Ascending aorta (tissue), 2 donors: ENCODE results near the gene SLC25A29. TPM values are rescaled to one million over a fixed set of nuclear protein-coding genes. Genes with fewer than 3 reads are reported as not detected.

Experiments used
- DNase-seq, 2 donors: peaks; one replicate each; pipeline ENCODE4 v3.0.0-alpha.2; 2019; ENCODE audit warnings: low spot score in 2 of 2
- H3K27ac ChIP-seq, 2 donors: fragments of 200-600 bp; sonication (generic); one replicate each; pipeline ENCODE4 v1.5.1; 2016 to 2017; ENCODE audit warnings: mild to moderate bottlenecking in 1 of 2
- H3K27me3 ChIP-seq: fragments of 200-600 bp; sonication (generic); one replicate; pipeline ENCODE4 v1.5.1; 2017
- H3K36me3 ChIP-seq, 2 donors: fragments of 200-600 bp; sonication (generic); one replicate each; pipeline ENCODE4 v1.5.1; 2016
- H3K4me1 ChIP-seq, 2 donors: fragments of 200-600 bp; sonication (generic); one replicate each; pipeline ENCODE4 v1.5.1; 2016 to 2017; ENCODE audit warnings: mild to moderate bottlenecking in 1 of 2
- H3K4me3 ChIP-seq, 2 donors: fragments of 200-600 bp; sonication (generic); one replicate each; pipeline ENCODE4 v1.5.1; 2016 to 2017; ENCODE audit warnings: mild to moderate bottlenecking in 1 of 2
- H3K9me3 ChIP-seq, 2 donors: fragments of 200-600 bp; sonication (generic); one replicate each; pipeline ENCODE4 v1.5.1; 2016
- CTCF ChIP-seq, 3 experiments: fragments of 200-600 bp in 2 of 3; fragments of 450-650 bp in 1 of 3; sonication (generic) in 2 of 3; IDR thresholded peaks; one replicate each; pipeline ENCODE4 v1.5.1; 2016 to 2019; ENCODE audit warnings: antibody characterized with exemption in 3 of 3, mild to moderate bottlenecking in 1 of 3, moderate library complexity in 1 of 3
- intact Hi-C: fragments of 100-400 bp; cut with DNase I; formaldehyde crosslinking; loops from one replicate; pipeline ENCODE4 v1.15.1; 2023
- total RNA-seq: library from RNA; depleted of rRNA; stranded (reverse); fragments of >200 nt; gene quantifications from one replicate; pipeline ENCODE4 v1.1.0, GENCODE V29; 2016

SLC25A29 gene
- total RNA-seq, 1 donor from 2014 or later = 193 TPM

- intact Hi-C loops = no loop called here
- H3K4me3 ChIP-seq = no peak overlapping the region
Measured at GRCh38 chr14:100325231-100325632, 19.0 kb upstream of the SLC25A29 start.

GRCh38 chr14:100323942-100324307, 17.7 kb upstream of the SLC25A29 start:
- Histone ChIP-seq H3K4me1 (no peaks in the 10 kb centered on the region), H3K27ac (no peak overlapping the region), H3K4me3 (no peak overlapping the region), H3K27me3 (no peaks in the 10 kb centered on the region), H3K9me3 (no peaks in the 10 kb centered on the region), H3K36me3 (no peaks in the 10 kb centered on the region)
- no peak for DNase-seq
- TF ChIP-seq CTCF (IDR thresholded peaks at IDR 0.05) = no peak
- intact Hi-C loops = no loop called here

More at GRCh38 chr14:100325231-100325632, 19.0 kb upstream of the SLC25A29 start:
- H3K4me1 ChIP-seq = no peaks in the 10 kb centered on the region
- no peaks in the 10 kb centered on the region for H3K36me3 ChIP-seq
- no peaks in the 10 kb centered on the region for H3K9me3 ChIP-seq
- TF ChIP-seq CTCF (IDR thresholded peaks at IDR 0.05) = no peak
- H3K27me3 ChIP-seq = no peaks in the 10 kb centered on the region
- no peak for DNase-seq
- H3K27ac ChIP-seq = no peak overlapping the region

GRCh38 chr14:100323121-100323941, 17.1 kb upstream of the SLC25A29 start, which contains the start of gene SLC25A47:
TSS of gene SLC25A47 (plus strand) at chr14:100323339. CDS start at chr14:100323415, 76 bp downstream.
- Histone ChIP-seq H3K4me1 (peaks cover 0 to 5% of the 10 kb centered on the region in 2 donors), H3K27me3 (no peaks in the 10 kb centered on the region), H3K36me3 (no peaks in the 10 kb centered on the region), H3K27ac (no peak within 1 kb of the TSS), H3K4me3 (no peak within 1 kb of the TSS), H3K9me3 (no peaks in the 10 kb centered on the region)
- intact Hi-C loops = no loop called here
- TF ChIP-seq CTCF (IDR thresholded peaks at IDR 0.05) = no peak
- no peak for DNase-seq

- Histone ChIP-seq H3K4me3 (no peak overlapping the region), H3K36me3 (no peaks in the 10 kb centered on the region), H3K4me1 (peaks cover 4 to 6% of the 10 kb centered on the region in 2 donors), H3K27me3 (no peaks in the 10 kb centered on the region), H3K9me3 (no peaks in the 10 kb centered on the region), H3K27ac (no peak overlapping the region)
- TF ChIP-seq CTCF (IDR thresholded peaks at IDR 0.05) = no peak
- intact Hi-C loops = no loop called here
- DNase-seq = no peak
Measured at GRCh38 chr14:100322138-100322957, 16.1 kb upstream of the SLC25A29 start.

GRCh38 chr14:100321473-100322137, 15.4 kb upstream of the SLC25A29 start:
- intact Hi-C loops = no loop called here
- Histone ChIP-seq H3K27me3 (no peaks in the 10 kb centered on the region), H3K9me3 (no peaks in the 10 kb centered on the region), H3K4me1 (peaks cover 4 to 6% of the 10 kb centered on the region in 2 donors), H3K4me3 (no peak overlapping the region), H3K36me3 (no peaks in the 10 kb centered on the region), H3K27ac (no peak overlapping the region)
- TF ChIP-seq CTCF (IDR thresholded peaks at IDR 0.05) = no peak
- DNase-seq = no peak
